Common myeloid progenitor, CD34-positive (primary cell): ENCODE measurements around the gene CA12.
A peak's percentile ranks its signal among the peaks of the same experiment; 100 is the strongest.
"Not testable (repeated sequence)": the region's sequence is repeated elsewhere in the genome, so short reads cannot be mapped to it uniquely, and the experiment has no call there.

ENCODE experiments used
- CTCF ChIA-PET: fragments of 350-600 bp; sonication (Branson Sonifier 250); formaldehyde crosslinking; loops from one replicate; lab custom pipeline; 2021; ENCODE audit warnings: antibody characterized with exemption; lab: Charles Lee
- POLR2A ChIA-PET: fragments of 350-600 bp; sonication (Branson Sonifier 250); formaldehyde crosslinking; loops from one replicate; lab custom pipeline; 2021; ENCODE audit warnings: antibody characterized with exemption; lab: Charles Lee
- DNase-seq, 3 donors: peaks; one replicate each; pipeline versions ENCODE4 v3.0.0 to v3.0.0-alpha.2; 2013
- H3K27ac ChIP-seq, 2 experiments: 1 replicate in 1 of 2; 2 replicates in 1 of 2; pipeline ENCODE4 v1.7.0; 2013; ENCODE audit warnings: inconsistent platforms in 2 of 2, low read length in 2 of 2, mild to moderate bottlenecking in 2 of 2, low read depth in 1 of 2, moderate library complexity in 1 of 2; ENCODE audit not compliant: severe bottlenecking in 2 of 2, insufficient read depth in 1 of 2, poor library complexity in 1 of 2
- H3K27me3 ChIP-seq, 5 experiments: replicated peaks in 2 of 5; 1 replicate in 3 of 5; 2 replicates in 2 of 5; pipeline versions ENCODE4 v1.6.1 to v1.7.0; 2013; ENCODE audit warnings: low read length in 4 of 5, mild to moderate bottlenecking in 2 of 5, moderate library complexity in 2 of 5, inconsistent platforms in 1 of 5; ENCODE audit not compliant: insufficient read depth in 5 of 5, control insufficient read depth in 4 of 5
- H3K36me3 ChIP-seq, 4 experiments: 1 replicate in 2 of 4; 2 replicates in 2 of 4; pipeline versions ENCODE4 v1.6.1 to v1.7.0; 2013; ENCODE audit warnings: low read length in 3 of 4, control low read depth in 1 of 4, mild to moderate bottlenecking in 1 of 4; ENCODE audit not compliant: control insufficient read depth in 4 of 4, insufficient read depth in 4 of 4
- H3K4me1 ChIP-seq, 4 experiments: 1 replicate in 3 of 4; 2 replicates in 1 of 4; pipeline versions ENCODE4 v1.6.1 to v1.7.1; 2013; ENCODE audit warnings: low read length in 3 of 4, mild to moderate bottlenecking in 3 of 4, control low read depth in 1 of 4, inconsistent platforms in 1 of 4, moderate library complexity in 1 of 4; ENCODE audit not compliant: control insufficient read depth in 4 of 4, insufficient read depth in 4 of 4; ENCODE audit errors: control extremely low read depth in 1 of 4
- H3K4me3 ChIP-seq, 7 experiments: 1 replicate in 4 of 7; 2 replicates in 3 of 7; pipeline versions ENCODE4 v1.5.1 to v1.7.0; 2013; ENCODE audit warnings: mild to moderate bottlenecking in 7 of 7, low read length in 6 of 7, moderate library complexity in 6 of 7, inconsistent platforms in 2 of 7, low read depth in 2 of 7, control low read depth in 1 of 7; ENCODE audit not compliant: insufficient read depth in 4 of 7, control insufficient read depth in 1 of 7; ENCODE audit errors: extremely low read depth in 1 of 7
- H3K9me3 ChIP-seq, 5 experiments: 1 replicate in 4 of 5; 2 replicates in 1 of 5; pipeline versions ENCODE4 v1.6.1 to v1.7.1; 2013; ENCODE audit warnings: low read length in 4 of 5, mild to moderate bottlenecking in 2 of 5, inconsistent platforms in 1 of 5, low read depth in 1 of 5, moderate library complexity in 1 of 5; ENCODE audit not compliant: control insufficient read depth in 4 of 5, insufficient read depth in 2 of 5; ENCODE audit errors: control extremely low read depth in 1 of 5
- WGBS: methylation state at CpG from one replicate; pipeline ENCODE4 v1.1.5; 2013; ENCODE audit not compliant: insufficient coverage; 5-methylcytosine and 5-hydroxymethylcytosine counted together

CA12 gene

GRCh38 chr15:63345391-63345752, 36.3 kb downstream of the CA12 start:
- Histone ChIP-seq H3K27me3 (peaks cover 0 to 5% (median 0%) of the 10 kb centered on the region in 5 experiments), H3K4me1 (peaks cover 0 to 9% (median 4%) of the 10 kb centered on the region in 4 experiments), H3K9me3 (no peaks in the 10 kb centered on the region), H3K36me3 (no peaks in the 10 kb centered on the region), H3K27ac (no peak overlapping the region), H3K4me3 (no peak overlapping the region)
- POLR2A ChIA-PET = no interaction called here
- WGBS = 96% methylated on average over 14 of the region's 14 CpGs
- CTCF ChIA-PET = interaction anchor here (0.6 to 1.6 kb wide), 2 partner anchors 24 to 49 kb away, joined by 3 read pairs; no protein-coding TSS in a partner anchor
- DNase-seq = no peak

- Histone ChIP-seq H3K27ac (no peak overlapping the region), H3K9me3 (no peaks in the 10 kb centered on the region), H3K4me1 (peaks cover 0 to 9% (median 4%) of the 10 kb centered on the region in 4 experiments), H3K27me3 (peaks cover 0 to 5% (median 0%) of the 10 kb centered on the region in 5 experiments), H3K4me3 (no peak overlapping the region), H3K36me3 (no peaks in the 10 kb centered on the region)
- ChIA-PET POLR2A (no interaction called here), CTCF (interaction anchor here (1.6 kb wide), 1 partner anchor 25 kb away, joined by 3 read pairs; no protein-coding TSS in a partner anchor)
- peak in 2 of 3 donors; percentile 7 to 11 for DNase-seq
- WGBS = 95% methylated on average over 4 of the region's 5 CpGs
Measured at GRCh38 chr15:63344731-63345390, 36.8 kb downstream of the CA12 start.

GRCh38 chr15:63342996-63343562, 38.6 kb downstream of the CA12 start:
- H3K27me3 ChIP-seq, H3K4me3 ChIP-seq, H3K27ac ChIP-seq, H3K36me3 ChIP-seq, H3K4me1 ChIP-seq, POLR2A ChIA-PET, DNase-seq, H3K9me3 ChIP-seq: not testable (repeated sequence)
- 95% methylated on average over 4 of the region's 11 CpGs for WGBS
- CTCF ChIA-PET = interaction anchor here (0.8 to 1.2 kb wide), 2 partner anchors 19 to 29 kb away, joined by 3 read pairs; no protein-coding TSS in a partner anchor

- H3K27me3 ChIP-seq = peaks cover 0 to 5% (median 0%) of the 10 kb centered on the region in 5 experiments
- no peaks in the 10 kb centered on the region for H3K9me3 ChIP-seq
- no peak overlapping the region for H3K27ac ChIP-seq
- WGBS = 100% methylated on average over 2 of the region's 4 CpGs
- no peak overlapping the region for H3K4me3 ChIP-seq
- POLR2A ChIA-PET = no interaction called here
- CTCF ChIA-PET = no interaction called here
- peaks cover 0 to 3% (median 0%) of the 10 kb centered on the region in 4 experiments for H3K4me1 ChIP-seq
- no peaks in the 10 kb centered on the region for H3K36me3 ChIP-seq
- no peak for DNase-seq
Measured at GRCh38 chr15:63341898-63342297, 39.7 kb downstream of the CA12 start.

GRCh38 chr15:63340878-63341277, 40.8 kb downstream of the CA12 start:
- ChIA-PET POLR2A (no interaction called here), CTCF (no interaction called here)
- Histone ChIP-seq H3K36me3 (no peaks in the 10 kb centered on the region), H3K27me3 (peaks cover 0 to 5% (median 0%) of the 10 kb centered on the region in 5 experiments), H3K9me3 (no peaks in the 10 kb centered on the region), H3K4me1 (peaks cover 0 to 3% (median 0%) of the 10 kb centered on the region in 4 experiments), H3K4me3 (no peak overlapping the region), H3K27ac (no peak overlapping the region)
- no peak for DNase-seq
- 100% methylated on average over 2 of the region's 3 CpGs for WGBS

- H3K27me3 ChIP-seq = peaks cover 0 to 5% (median 0%) of the 10 kb centered on the region in 5 experiments
- no peaks in the 10 kb centered on the region for H3K9me3 ChIP-seq
- H3K36me3 ChIP-seq = no peaks in the 10 kb centered on the region
- no peak for DNase-seq
- no peak overlapping the region for H3K4me3 ChIP-seq
- CTCF ChIA-PET = interaction anchor here (1.6 kb wide), 1 partner anchor 10 kb away, joined by 4 read pairs; no protein-coding TSS in a partner anchor
- 96% methylated on average over 8 of the region's 8 CpGs for WGBS
- no peak overlapping the region for H3K27ac ChIP-seq
- POLR2A ChIA-PET = no interaction called here
- H3K4me1 ChIP-seq = peaks cover 0 to 2% (median 0%) of the 10 kb centered on the region in 4 experiments
Measured at GRCh38 chr15:63340353-63340752, 41.3 kb downstream of the CA12 start.

GRCh38 chr15:63339836-63340235, 41.8 kb downstream of the CA12 start:
- H3K36me3 ChIP-seq = no peaks in the 10 kb centered on the region

More at GRCh38 chr15:63339836-63340235, 41.8 kb downstream of the CA12 start:
- Histone ChIP-seq H3K4me3 (no peak overlapping the region), H3K9me3 (no peaks in the 10 kb centered on the region), H3K4me1 (no peaks in the 10 kb centered on the region), H3K27me3 (peaks cover 0 to 5% (median 0%) of the 10 kb centered on the region in 5 experiments), H3K27ac (no peak overlapping the region)
- POLR2A ChIA-PET = no interaction called here
- CTCF ChIA-PET = interaction anchor here (1.3 to 1.6 kb wide), 2 partner anchors 10 to 61 kb away, joined by 3 to 4 read pairs; no protein-coding TSS in a partner anchor
- DNase-seq = no peak
- WGBS = no CpG with 5 or more reads among the region's 1 CpG
